PFSK-1 (cell line): Measurements from ENCODE around the gene R3HDM1.

ENCODE experiments used
- FOXP2 ChIP-seq: optimal IDR thresholded peaks from 2 replicates; pipeline ENCODE3; 2011; ENCODE audit warnings: borderline replicate concordance, control low read depth, inconsistent platforms; ENCODE audit not compliant: insufficient read depth; ENCODE audit errors: extremely low read length, extremely low read depth
- POLR2AphosphoS5 ChIP-seq: IDR thresholded peaks from 2 replicates; pipeline ENCODE4 v1.6.1; 2012; ENCODE audit warnings: low read depth, mild to moderate bottlenecking, control low read depth, low read length, moderate library complexity
- REST ChIP-seq, 2 experiments: IDR thresholded peaks; 2 replicates each; pipeline versions ENCODE4 v1.6.1 to v1.8.0; 2011 to 2012; ENCODE audit warnings: low read depth in 2 of 2, low read length in 2 of 2, control low read depth in 1 of 2, inconsistent platforms in 1 of 2, mild to moderate bottlenecking in 1 of 2, moderate library complexity in 1 of 2; ENCODE audit not compliant: insufficient read depth in 1 of 2
- SIN3A ChIP-seq: IDR thresholded peaks from 2 replicates; pipeline ENCODE4 v1.6.1; 2012; ENCODE audit warnings: mild to moderate bottlenecking, low read length, moderate library complexity, borderline replicate concordance; ENCODE audit not compliant: insufficient read depth
- TAF1 ChIP-seq: IDR thresholded peaks from 2 replicates; pipeline ENCODE4 v1.6.1; 2012; ENCODE audit warnings: low read length, control low read depth, borderline replicate concordance; ENCODE audit not compliant: insufficient read depth

R3HDM1 gene

DNA sequence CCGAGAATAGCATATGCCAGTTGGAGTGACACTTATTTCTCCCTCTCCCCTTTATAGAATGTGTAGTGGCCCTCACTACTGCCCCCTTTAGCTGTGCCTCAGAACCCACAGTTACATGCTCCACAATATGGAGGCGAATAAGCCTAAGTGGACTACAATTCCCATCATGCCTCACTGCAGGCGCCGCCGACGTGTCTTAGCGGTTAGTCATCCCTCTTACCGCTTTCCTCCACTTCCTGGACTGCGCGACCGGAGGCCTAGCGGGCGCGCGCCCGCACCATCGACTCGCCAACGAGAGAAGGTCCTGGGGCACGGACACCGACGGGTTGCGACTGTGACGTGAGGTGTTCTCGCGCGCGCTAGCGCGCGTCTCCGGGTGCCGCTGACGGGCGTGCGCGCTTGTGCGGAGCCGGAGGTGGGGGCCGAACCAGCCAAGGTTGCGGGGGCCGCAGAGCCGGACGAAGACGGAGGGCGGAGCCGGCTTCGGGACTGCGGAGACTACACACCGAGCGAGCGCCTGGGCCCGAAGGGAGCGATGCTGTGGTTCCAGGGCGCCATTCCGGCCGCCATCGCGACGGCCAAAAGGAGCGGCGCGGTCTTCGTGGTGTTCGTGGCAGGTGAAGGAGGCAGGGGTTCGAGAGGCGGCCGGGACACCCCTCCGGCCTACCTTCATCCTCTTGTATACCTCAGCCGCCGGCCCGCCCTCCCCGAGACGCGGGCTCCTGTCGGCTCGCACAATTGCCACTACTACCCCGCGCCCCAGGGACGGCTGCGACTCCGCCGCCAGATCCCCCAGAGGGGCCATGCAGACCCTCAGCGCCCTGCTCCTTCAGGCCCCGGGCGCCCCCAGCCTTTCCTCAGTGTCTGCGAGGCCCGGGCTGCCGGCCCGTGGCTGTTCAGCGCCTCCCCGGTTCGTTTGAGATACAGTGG lies 210.4 kb downstream of the R3HDM1 start, which contains the start of gene UBXN4:
Gene UBXN4, plus strand, starts transcription at position 461 of the 930 bp plus-strand sequence. Its CDS starts 75 bp downstream, at position 536.
- TF ChIP-seq REST (IDR thresholded peaks at IDR 0.05; ENCODE audit: insufficient read depth in 1 of 2, low read depth in 2 of 2, low read length in 2 of 2) (0 out of 4 replicates have a peak, but pooled peaks of 1 of the 2 experiments have one; percentile 5), POLR2AphosphoS5 (peak; percentile 91), SIN3A (0 out of 2 replicates have a peak, but pooled peaks have one; percentile 10), TAF1 (peak; percentile 77; the same call in 1 of the 2 replicates), FOXP2 (peak; percentile 93)

- 0 out of 2 replicates have a peak, but pooled peaks have one; percentile 15 for TF ChIP-seq SIN3A
- no peak for TF ChIP-seq REST (IDR thresholded peaks at IDR 0.05; ENCODE audit: insufficient read depth in 1 of 2, low read depth in 2 of 2, low read length in 2 of 2)
- TF ChIP-seq TAF1 = 0 out of 2 replicates have a peak, but pooled peaks have one; percentile 28
Measured at GRCh38 chr2:135742325-135742757, 211.1 kb downstream of the R3HDM1 start.

DNA sequence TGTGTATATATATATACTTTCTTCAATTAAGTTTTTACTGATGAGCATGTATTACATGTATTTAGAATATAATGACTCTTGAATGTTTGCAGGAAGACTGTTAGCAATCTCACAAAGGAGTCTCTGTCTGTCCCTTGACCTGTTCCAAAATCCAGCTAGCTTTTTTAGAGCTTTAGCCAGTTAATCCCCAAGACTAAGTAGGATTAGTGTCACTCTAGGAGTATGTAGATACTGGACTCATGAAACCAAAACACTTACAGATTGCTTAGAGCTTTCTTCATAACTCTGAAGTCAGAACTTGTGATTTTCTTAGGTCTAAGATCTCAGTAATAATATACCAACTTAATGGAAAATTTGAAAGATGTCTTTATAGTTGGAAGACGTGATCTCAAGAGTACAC lies 212.6 kb downstream of the R3HDM1 start:
- TF ChIP-seq REST (IDR thresholded peaks at IDR 0.05; ENCODE audit: insufficient read depth in 1 of 2, low read depth in 2 of 2, low read length in 2 of 2) = no peak
- TF ChIP-seq FOXP2 = no peak
- no peak for TF ChIP-seq TAF1
- TF ChIP-seq POLR2AphosphoS5 = no peak
- TF ChIP-seq SIN3A = no peak

DNA sequence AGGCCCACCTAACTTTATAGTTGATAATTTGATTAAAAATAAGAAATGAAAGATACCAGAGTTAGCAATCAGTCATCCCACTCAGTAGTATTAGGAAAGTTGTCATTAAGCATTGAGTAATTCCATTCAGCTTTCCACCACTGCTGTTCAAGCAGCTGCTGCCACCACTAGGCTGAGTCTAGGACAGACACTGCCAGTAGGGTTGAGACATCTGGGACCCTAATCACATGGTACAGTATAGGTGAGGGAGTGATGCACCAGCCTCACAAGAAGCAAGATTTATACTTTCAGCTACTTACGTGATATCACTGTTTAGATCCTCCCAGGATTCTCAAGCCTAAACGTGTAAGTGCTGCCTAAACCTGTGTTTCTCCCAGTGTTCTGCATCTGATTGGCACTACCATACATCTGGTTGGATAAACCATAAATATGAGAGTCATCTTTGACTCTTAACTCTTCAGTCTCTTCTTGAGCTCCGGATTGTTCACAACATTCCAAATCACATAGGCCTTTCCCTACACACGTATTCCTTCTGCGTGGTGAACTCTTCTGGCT lies 213.6 kb downstream of the R3HDM1 start:
- no peak for TF ChIP-seq REST (IDR thresholded peaks at IDR 0.05; ENCODE audit: insufficient read depth in 1 of 2, low read depth in 2 of 2, low read length in 2 of 2)
- no peak for TF ChIP-seq SIN3A
- no peak for TF ChIP-seq FOXP2
- no peak for TF ChIP-seq POLR2AphosphoS5
- no peak for TF ChIP-seq TAF1
